Measurements from ENCODE around the gene FBXL12.
"Not testable (repeated sequence)": the region's sequence is repeated elsewhere in the genome, so short reads cannot be mapped to it uniquely, and the experiment has no call there.

Gene FBXL12

DNA sequence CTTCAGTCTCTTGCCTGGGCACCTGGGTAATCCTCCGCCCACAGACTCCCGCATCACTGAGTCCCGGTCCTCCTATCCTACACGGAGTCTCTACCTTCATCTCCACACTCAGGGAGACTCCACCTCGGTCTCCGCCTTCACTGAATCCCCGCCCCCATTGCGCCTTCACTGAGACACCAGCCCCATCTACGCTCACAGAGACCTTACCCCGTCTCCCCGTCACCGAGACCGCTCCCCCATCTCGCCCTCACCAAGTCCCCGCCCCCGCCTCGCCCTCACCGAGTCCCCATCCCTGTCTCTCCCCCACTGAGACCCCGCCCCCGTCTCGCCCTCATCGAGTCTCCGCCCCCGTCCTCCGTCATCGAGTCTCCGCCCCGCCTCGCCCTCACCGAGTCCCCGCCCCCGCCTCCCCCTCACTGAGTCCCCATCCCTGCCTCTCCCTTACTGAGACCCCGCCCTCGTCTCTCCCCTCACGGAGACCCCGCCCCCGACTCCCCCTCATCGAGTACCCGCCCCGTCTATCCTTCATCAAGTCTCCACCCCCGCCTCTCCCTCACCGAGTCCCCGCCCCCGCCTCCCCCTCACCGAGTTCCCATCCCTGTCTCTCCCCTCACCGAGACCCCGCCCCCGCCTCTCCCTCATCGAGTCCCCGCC is 27.2 kb downstream of the FBXL12 start:
- DNase-seq: peak; percentile 99

DNA sequence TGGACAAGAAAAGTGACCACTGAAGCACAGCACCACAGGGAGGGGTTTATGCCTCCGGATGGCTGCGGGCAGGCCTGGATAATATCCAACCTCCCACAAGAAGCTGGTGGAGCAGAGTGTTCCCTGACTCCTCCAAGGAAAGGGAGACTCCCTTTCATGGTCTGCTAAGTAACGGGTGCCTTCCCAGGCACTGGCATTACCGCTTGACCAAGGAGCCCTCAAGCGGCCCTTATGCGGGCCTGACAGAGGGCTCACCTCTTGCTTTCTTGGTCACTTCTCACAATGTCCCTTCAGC is 27.9 kb downstream of the FBXL12 start:
- not testable (repeated sequence) for DNase-seq

DNA sequence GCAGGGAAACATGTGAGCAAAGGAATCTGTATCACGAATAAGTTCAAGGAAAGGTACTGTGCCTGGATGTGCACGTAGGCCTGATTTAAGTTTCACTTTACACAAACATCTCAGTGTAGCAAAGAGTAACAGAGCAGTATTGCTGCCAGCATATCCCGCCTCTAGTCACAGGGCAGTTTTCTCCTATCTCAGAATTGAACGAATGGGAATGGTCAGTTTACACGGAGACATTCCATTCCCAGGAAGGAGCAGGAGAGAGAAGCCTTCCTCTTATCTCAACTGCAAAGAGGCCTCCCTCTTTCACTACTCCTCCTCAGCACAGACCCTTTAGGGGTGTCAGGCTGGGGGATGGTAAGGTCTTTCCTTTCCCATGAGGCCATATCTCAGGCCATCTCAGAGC is 29.3 kb downstream of the FBXL12 start:
- not testable (repeated sequence) for DNase-seq

DNA sequence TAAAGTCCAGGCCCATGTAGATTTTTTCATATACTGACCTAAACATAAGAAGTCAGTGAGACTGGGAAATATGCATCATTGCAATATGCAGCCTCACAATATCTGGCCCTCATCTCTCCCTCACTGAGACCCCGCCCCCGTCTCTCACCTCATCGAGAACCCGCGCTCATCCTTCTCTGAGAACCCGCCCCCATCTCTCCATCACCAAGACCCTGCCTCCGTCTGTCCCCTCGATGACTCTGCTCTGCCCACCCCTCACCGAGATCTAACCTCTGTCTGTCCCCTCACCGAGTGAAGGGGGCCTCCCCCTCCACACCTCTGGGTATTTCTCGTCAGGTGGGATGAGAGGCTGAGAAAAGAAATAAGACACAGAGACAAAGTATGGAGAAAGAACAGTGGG is 29.8 kb downstream of the FBXL12 start:
- no peak for DNase-seq

DNA sequence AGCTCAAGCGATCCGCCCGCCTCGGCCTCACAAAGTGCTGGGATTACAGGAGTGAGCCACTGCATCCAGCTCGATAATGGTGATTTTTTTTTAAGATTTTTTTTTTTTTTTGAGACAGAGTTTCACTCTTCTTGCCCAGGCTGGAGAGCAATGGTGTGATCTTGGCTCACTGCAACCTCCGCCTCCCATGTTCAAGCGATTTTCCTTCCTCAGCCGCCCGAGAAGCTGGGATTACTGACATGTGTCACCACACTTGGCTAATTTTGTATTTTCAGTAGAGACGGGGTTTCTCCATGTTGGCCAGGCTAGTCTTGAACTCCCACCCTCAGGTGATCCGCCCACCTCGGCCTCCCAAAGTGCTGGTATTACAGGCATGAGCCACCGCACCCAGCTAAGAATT is 30.3 kb downstream of the FBXL12 start:
- not testable (repeated sequence) for DNase-seq

DNA sequence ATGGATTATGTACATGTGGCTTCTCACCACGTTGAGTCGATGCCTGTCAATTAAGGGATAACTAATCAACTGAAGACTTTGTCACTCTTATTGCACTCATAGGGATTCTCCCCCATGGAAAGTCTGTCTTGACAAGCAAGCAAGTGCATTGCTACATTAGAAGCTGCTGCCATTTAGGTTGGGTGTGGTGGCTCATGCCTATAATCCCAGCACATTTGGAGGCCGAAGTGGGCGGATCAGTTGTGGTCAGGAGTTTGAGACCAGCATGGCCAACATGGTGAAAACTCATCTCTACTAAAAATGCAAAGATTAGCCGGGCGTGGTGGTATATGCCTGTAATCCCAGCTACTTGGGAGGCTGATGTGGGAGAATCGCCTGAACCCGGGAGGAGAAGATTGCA is 32.1 kb downstream of the FBXL12 start:
- no peak for DNase-seq

DNA sequence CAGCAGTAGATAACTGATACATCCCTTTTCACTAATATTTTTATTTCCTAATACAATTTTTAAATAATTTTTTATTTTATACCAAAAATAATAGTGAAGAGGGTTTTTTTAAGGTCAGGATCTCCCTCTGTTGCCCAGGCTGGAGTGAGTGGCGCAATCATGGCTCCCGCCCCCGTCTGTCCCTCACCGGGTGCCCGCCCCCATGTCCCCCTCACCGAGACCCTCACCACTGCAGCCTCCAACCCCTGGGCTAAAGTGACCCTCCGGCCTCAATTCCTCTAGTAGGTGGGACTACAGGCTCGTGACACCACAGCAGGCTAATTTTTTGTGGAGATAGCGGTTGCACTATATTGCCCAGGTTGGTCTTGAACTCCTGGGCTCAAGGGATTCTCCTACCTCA is 32.5 kb downstream of the FBXL12 start:
- DNase-seq: no peak

DNA sequence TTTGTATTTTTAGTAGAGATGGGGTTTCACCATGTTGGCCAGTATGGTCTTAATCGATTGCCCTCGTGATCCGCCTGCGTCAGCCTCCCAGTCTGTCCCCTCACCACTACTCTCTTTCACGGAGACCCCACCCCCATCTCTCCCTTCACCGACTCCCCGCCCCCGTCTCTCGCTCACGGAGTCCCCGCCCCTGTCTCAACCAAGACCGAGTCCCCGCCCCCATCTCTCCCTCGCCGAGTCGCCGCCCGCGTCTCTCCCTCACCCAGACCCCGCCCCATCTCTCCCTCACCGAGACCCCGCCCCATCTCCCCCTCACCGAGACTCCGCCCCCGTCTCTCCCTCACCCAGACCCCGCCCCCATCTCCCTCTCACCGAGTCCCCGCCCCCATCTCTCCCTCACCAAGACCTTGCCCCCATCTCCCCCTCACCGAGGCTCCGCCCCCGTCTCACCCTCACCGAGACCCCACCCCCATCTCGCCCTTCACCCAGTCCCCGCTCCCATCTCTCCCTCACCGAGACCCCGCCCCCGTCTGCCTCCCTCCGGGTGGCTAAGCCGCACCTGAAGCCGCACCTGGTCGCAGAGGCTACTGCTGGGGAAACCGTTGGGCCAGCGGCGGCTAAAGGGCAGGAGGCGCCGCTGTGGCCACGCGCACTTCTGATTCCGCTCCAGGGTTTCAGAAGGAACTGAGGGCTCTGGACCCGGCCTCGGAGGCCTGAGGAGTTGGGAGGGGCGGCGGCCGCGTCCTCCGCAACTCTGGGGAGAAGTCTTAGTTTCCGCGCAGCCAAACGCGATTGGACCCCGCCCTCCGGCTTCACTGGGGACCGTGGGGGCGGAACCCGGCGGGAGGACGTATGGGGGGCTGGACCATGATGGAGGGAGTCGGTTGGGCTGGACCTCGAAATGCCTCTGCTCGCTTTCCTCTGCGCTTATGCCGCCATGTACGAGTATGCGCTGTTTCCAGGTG is 33.2 kb downstream of the FBXL12 start:
- DNase-seq: peak; percentile 100

DNA sequence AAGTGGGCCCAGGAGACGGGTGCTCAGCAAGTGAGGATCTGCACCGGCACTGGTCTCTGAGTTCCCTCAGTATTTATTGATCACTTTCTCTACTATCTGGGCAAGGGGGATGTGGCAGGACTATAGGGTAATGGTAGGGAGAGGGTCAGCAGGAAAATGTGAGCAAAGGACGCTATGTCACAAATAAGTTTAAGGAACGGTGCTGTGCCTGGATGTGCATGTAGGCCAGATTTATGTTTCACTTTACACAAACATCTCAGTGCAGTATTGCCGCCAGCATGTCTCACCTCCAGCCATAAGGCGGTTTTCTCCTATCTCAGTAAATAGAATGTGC is 34.7 kb downstream of the FBXL12 start:
- not testable (repeated sequence) for DNase-seq

DNA sequence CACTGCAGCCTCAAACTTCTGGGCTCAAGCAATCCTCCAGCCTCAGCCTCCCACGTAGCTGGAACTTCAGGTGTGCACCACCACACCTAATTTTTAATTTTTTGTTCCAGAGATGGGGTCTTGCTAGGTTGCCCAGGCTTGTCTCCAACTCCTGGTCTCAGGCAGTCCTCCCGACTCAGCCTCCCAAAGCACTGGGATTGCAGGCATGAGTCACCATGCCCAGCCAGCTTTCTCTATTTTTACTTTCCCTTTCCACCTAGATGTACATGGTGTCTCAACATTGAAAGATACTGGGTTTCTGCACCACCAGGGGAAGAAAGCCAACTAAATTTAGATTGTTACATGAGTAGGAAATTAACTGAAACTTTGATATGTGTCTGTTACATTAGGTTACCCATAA is 36.5 kb downstream of the FBXL12 start:
- no peak for DNase-seq

DNA sequence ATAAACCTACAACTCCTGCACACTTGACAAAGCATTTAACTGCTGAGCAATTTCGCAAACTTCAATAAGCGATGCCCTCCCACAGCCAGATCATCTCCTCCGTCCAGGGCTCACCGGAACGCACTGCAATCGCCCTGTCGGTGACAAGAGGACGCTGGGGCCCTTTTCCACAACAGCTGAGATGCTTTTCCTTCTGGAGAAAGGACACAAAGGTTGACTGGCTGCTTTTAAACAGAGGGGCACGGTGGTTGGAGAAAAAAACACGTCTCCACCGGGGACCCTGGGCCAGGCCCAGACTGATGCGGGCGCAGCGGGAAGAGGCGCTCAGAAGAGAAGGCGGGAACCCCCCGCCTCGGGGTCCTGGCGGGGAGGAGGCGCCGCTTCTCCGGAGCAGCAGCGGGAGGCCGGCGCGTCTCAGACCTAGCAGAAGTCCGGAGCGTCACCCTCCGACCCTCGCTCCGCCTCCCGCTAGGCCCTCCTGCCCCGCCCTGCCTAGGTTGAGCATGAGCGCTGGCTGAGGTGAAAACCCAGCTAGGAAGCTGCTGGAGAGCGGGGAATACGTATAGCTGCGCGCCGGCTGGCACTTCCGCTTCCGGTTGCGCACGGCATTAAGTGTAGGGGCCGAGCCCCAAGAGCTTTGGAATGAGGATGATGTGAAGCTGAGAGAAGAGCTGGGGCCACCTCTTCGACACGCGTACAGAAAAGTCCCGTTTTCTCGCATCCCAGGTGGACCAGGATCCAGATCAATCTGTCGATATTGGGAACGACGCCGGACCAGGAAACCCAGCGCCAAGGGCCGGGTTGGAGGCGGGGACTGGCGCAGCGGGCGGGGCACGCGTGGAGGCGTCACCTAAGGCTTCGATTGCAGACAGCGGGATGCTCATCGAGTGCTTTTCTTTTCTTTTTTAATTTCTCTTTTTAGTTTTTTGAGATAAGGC is 50.4 kb downstream of the FBXL12 start, which contains the start of gene ZNF846:
TSS of gene ZNF846 (minus strand) at position 564 of the 938 bp plus-strand sequence. CDS start 3,788 bp downstream, outside the sequence.
- peak; percentile 94 for DNase-seq

Data from CD4-positive, alpha-beta T cell treated with Interleukin-17A for 4 hours (primary cell).